Fibroblast of mammary gland (primary cell): ENCODE measurements around the gene ELFN2.

ENCODE experiments used
- DNase-seq: peaks from one replicate; pipeline ENCODE4 v3.0.0-alpha.2; 2010; ENCODE audit warnings: low read depth
- H3K4me3 ChIP-seq: 2 replicates; pipeline ENCODE4 v1.5.1; 2011; ENCODE audit warnings: low read depth, mild to moderate bottlenecking, low read length, moderate library complexity; ENCODE audit not compliant: control insufficient read depth
- TF ChIP-seq, protein P1 (sequence below): conservative IDR thresholded peaks from 2 replicates; pipeline ENCODE4 v1.5.1; 2011; ENCODE audit warnings: low read depth, low read length, inconsistent platforms; ENCODE audit not compliant: control insufficient read depth, insufficient read depth

ELFN2 gene

DNA sequence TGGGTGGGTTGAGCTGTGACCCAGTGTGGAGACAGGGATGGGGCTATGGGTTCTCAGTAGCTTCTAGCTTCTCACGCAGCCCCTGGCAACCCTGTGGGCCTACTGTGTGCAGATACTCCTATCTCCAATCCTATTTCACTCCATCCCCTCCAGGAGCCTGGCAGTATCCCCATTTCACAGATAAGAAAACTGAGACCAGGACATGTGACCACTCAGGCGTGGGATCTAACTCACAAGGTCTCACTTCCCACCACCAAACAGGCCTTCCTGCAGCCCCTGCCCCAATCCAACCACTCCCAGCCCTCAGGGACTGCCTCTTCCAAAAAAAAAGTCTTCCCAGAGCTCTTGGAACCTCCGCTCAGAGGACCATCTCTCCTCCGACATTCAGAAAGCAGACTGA lies 15.6 kb downstream of the ELFN2 start:
- H3K4me3 ChIP-seq, result no peak overlapping the region
- no peak for DNase-seq
- TF ChIP-seq, protein P1, sequence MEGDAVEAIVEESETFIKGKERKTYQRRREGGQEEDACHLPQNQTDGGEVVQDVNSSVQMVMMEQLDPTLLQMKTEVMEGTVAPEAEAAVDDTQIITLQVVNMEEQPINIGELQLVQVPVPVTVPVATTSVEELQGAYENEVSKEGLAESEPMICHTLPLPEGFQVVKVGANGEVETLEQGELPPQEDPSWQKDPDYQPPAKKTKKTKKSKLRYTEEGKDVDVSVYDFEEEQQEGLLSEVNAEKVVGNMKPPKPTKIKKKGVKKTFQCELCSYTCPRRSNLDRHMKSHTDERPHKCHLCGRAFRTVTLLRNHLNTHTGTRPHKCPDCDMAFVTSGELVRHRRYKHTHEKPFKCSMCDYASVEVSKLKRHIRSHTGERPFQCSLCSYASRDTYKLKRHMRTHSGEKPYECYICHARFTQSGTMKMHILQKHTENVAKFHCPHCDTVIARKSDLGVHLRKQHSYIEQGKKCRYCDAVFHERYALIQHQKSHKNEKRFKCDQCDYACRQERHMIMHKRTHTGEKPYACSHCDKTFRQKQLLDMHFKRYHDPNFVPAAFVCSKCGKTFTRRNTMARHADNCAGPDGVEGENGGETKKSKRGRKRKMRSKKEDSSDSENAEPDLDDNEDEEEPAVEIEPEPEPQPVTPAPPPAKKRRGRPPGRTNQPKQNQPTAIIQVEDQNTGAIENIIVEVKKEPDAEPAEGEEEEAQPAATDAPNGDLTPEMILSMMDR, result no peak

DNA sequence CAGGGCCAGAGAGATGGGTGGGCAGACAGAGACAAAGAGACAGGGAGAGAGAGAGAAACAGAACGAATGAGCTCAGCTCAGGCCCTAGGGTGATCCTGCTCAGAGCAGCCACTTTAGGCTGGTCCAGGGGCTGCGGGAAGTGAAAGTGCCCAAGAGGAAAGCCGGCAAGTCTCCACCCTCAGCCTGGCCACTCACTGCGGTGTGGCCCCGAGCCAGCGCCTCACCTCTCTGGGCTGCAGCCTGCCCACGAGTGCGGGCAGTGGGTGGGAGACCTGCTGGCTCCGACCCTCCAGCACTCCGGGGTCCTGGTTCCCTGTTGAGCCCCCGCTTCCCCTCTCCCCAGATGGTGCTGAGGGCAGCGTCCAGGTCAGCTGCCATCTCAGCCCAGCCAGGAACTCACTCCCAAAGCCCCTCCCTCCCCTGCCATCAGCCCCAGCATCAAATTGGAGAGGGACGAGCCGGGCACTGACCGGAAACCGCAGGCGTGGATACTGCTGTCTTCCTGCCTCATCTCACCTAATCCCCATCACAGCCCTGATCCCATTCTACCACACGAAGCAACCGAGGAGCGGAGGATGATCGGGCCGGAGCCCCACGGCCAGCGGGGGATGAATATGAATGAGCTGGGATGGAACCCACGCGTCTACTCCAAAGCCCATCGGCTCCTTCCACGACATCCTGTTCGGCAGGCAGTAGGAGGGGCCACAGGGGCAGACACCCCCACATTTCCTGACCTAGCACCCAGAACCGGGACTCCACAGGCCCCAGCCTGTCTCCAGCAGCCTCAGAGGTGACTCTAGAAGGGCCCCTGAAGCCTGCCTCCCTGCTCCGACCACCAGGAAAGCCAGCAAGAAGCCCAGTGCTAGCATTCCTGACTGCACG lies 16.9 kb downstream of the ELFN2 start:
- TF ChIP-seq, protein P1, result no peak
- no peak overlapping the region for H3K4me3 ChIP-seq
- DNase-seq, result no peak

DNA sequence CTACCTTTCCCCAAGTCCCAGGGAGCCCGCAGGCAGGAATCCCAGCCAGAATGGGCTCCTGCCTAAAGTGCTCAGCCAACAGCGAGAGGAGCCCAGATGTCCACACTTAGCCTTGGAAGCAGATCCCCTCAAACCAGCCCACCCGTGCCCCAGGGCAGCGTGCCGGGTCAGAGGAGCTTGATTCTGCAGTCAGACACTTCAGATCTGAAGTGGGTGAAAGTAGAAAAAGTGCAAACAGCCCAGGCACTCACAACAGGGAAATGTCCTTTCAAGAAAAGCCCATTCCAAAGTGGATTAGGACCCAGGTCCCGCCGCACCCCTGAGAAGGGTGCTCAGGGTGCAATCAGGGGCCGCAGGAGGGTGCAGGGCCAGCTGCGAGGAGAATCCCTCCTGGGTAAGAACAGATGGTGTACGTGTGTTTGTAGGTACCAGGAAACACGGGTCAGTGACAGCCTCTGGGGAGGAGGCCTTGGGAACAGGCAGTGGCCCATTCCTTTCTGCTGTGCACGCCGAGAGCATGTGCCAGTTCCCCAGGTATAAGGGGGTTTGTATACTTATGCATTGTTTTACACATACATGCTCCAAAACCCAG lies 17.7 kb downstream of the ELFN2 start:
- DNase-seq, result no peak
- TF ChIP-seq, protein P1, result no peak
- H3K4me3 ChIP-seq, result no peak overlapping the region

DNA sequence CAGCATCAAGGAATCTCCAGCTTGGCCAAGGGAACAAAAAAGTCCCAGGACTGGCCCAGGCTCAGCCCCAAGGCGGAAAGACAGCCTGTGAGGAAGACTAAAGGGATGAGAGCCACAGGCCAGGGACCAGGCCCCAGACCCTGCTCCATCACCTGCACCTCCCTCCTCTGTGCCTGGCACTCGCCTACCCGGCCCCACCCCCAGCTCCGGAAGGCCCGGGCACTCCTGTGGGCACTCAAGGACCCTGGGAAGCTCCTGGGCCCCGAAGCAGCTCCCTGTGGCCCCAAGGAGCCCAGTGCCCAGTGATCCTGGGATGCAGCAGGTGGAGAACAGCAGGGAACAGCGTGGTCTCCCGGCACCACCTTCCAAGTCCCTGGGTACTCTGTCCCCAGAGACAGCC lies 18.2 kb downstream of the ELFN2 start:
- H3K4me3 ChIP-seq, result no peak overlapping the region
- TF ChIP-seq, protein P1, result no peak
- DNase-seq, result no peak

DNA sequence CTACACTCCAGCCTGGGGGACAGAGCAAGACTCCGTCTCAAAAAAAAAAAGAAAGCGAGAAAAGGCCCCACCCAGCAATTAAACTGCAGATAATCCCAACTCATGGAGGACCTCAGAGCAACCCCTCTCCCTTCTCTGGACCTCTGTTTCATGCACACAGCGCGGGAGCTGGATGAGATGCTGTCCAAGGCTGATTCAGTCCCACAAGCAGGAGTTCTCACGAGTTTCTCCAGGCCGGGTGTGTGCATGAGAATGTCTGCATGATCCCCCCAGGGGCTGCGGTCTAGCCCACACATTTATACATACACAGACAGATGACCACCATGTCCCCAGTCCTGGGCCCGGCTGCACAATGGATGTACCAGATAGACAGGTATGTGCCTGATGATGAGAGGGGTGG lies 19.4 kb downstream of the ELFN2 start:
- TF ChIP-seq, protein P1, result no peak
- no peak for DNase-seq
- H3K4me3 ChIP-seq, result no peak overlapping the region

DNA sequence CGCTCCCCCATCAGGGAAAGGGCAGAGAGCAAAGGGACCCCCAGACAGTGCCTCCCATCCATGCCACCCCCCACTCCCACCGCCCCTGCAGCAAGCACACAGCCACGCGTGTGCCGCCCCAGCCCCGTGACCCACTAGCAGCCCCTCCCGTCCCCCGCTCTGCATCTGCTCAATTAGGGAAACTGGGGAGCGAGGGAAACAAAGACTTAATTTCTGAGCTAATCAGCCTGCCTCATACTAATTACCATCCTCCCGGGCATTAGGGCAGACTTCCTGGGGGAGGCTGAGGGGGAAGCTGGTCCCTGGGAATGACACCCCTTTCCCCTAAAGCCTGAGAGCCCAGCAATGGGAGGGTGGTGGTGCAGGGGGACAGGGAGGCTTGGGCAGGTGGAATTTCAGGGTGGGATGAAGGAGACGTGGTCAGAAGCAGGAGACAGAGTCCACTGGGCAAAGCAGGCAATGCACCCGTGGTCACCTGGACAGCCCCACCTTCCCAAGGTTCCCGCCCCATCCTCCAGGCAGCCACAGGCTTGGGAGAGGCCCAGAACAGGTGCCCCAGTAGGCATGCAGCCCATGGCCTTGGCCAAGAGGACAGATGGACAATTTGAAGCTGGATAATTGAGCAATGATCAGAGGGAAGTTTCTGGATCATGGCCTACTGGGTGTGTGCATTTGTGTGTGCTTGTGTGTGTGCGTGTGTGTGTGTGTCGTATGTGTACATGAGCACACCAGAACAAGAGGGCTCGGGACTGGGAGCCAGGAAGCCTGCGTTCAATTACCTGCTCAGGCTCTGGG lies 20.6 kb downstream of the ELFN2 start:
- H3K4me3 ChIP-seq, result no peak overlapping the region
- no peak for DNase-seq
- TF ChIP-seq, protein P1, result no peak
